A549 (cell line): Measurements from ENCODE around the gene ANKS1B.

Source experiments
- POLR2A ChIP-seq: IDR thresholded peaks from 2 replicates; pipeline ENCODE4 v1.6.1; 2012; ENCODE audit warnings: mild to moderate bottlenecking, low read length
- RNF2 ChIP-seq: fragments of 200-600 bp; sonication (generic); IDR thresholded peaks from 2 replicates; pipeline ENCODE4 v1.6.1; 2016; ENCODE audit warnings: low read depth, mild to moderate bottlenecking, antibody characterized with exemption, moderate library complexity, borderline replicate concordance

- TF ChIP-seq POLR2A (no peak), RNF2 (no peak)
These were observed 887.6 kb downstream of the ANKS1B start for GRCh38 chr12:99097171-99097570.
